ENCODE results near the gene GALNT17. TPM values are rescaled to one million over a fixed set of nuclear protein-coding genes. Genes with fewer than 3 reads are reported as not detected.

Gene GALNT17
- polyA plus RNA-seq, 1 donor (not counting 4 experiments of a cell fraction or from before 2014, with no cell fraction given), result not detected

GRCh38 chr7:71298378-71298777, 166.4 kb downstream of the GALNT17 start:
- H3K4me1 ChIP-seq (ENCODE audit: control insufficient read depth, extremely low read depth, insufficient read depth, low read length), result no peaks in the 10 kb centered on the region
- DNase-seq (ENCODE audit: low read depth, low spot score) (no peak), FAIRE-seq (no peak)
- no peaks in the 10 kb centered on the region for H4K20me1 ChIP-seq (ENCODE audit: control insufficient read depth, extremely low read depth, insufficient read depth, low read length)
- H3K79me2 ChIP-seq (ENCODE audit: control insufficient read depth, insufficient read depth, low read length), result no peaks in the 10 kb centered on the region
- H3K36me3 ChIP-seq (ENCODE audit: control insufficient read depth in 2 of 2, extremely low read depth in 1 of 2, insufficient read depth in 2 of 2, low read length in 2 of 2), result no peaks in the 10 kb centered on the region
- peaks cover 2% of the 10 kb centered on the region for H3K9me3 ChIP-seq (ENCODE audit: control insufficient read depth, low read depth, low read length)
- H3K27ac ChIP-seq (ENCODE audit: control insufficient read depth, insufficient read depth, low read length), result no peak overlapping the region
- H3K4me2 ChIP-seq (ENCODE audit: control insufficient read depth, extremely low read depth, insufficient read depth, low read depth, low read length), result no peak overlapping the region
- H3K4me3 ChIP-seq (ENCODE audit: control insufficient read depth in 2 of 3, extremely low read depth in 1 of 3, insufficient read depth in 2 of 3, low read depth in 1 of 3, low read length in 3 of 3), result no peak overlapping the region
- H3K9ac ChIP-seq (ENCODE audit: control insufficient read depth, extremely low read depth, insufficient read depth, low read length), result no peak overlapping the region
- dilution Hi-C loops (cut with MboI; ENCODE audit: extremely low pct_ligation_motif_present, low sequenced_read_pairs), result no loop called here
- H3K9me1 ChIP-seq (ENCODE audit: control insufficient read depth, extremely low read depth, insufficient read depth, low read length), result no peaks in the 10 kb centered on the region
- H3K27me3 ChIP-seq (ENCODE audit: control insufficient read depth, extremely low read depth, insufficient read depth, low read length), result no peaks in the 10 kb centered on the region
- TF ChIP-seq, protein P1, sequence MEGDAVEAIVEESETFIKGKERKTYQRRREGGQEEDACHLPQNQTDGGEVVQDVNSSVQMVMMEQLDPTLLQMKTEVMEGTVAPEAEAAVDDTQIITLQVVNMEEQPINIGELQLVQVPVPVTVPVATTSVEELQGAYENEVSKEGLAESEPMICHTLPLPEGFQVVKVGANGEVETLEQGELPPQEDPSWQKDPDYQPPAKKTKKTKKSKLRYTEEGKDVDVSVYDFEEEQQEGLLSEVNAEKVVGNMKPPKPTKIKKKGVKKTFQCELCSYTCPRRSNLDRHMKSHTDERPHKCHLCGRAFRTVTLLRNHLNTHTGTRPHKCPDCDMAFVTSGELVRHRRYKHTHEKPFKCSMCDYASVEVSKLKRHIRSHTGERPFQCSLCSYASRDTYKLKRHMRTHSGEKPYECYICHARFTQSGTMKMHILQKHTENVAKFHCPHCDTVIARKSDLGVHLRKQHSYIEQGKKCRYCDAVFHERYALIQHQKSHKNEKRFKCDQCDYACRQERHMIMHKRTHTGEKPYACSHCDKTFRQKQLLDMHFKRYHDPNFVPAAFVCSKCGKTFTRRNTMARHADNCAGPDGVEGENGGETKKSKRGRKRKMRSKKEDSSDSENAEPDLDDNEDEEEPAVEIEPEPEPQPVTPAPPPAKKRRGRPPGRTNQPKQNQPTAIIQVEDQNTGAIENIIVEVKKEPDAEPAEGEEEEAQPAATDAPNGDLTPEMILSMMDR (optimal IDR thresholded peaks at IDR 0.05 in 1 of 3, IDR thresholded peaks at IDR 0.05 in 1 of 3, conservative IDR thresholded peaks at IDR 0.05 in 1 of 3; ENCODE audit: extremely low read depth in 1 of 3, insufficient read depth in 2 of 3, low read length in 3 of 3), result no peak
- TF ChIP-seq EZH2 (IDR thresholded peaks at IDR 0.05; ENCODE audit: low read length), result no peak
- H2AFZ ChIP-seq (ENCODE audit: control insufficient read depth, low read length), result no peak overlapping the region

DNA sequence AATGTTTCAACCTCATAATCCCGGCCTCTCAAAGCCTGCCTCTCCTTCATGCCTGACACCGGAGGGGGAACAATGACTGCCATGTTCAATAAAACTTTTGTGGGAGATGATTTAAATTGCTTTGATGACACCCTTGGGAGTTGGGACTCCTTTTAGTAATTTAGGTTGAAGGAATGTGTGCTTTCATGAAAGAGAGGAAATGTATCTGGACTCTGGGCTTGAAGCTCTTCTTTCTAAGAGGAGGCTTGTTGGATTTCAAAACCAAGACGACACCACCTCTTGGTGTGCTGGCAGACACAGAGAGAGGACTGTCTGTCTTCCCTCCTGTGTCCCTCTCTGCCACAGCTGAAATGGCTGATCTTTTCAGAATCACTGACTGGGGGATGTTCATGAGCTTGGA, 168.1 kb downstream of the GALNT17 start:
- TF ChIP-seq, protein P1 (optimal IDR thresholded peaks at IDR 0.05 in 1 of 3, IDR thresholded peaks at IDR 0.05 in 1 of 3, conservative IDR thresholded peaks at IDR 0.05 in 1 of 3; ENCODE audit: extremely low read depth in 1 of 3, insufficient read depth in 2 of 3, low read length in 3 of 3), result no peak
- no peak for TF ChIP-seq EZH2 (IDR thresholded peaks at IDR 0.05; ENCODE audit: low read length)
- H3K9me1 ChIP-seq (ENCODE audit: control insufficient read depth, extremely low read depth, insufficient read depth, low read length), result no peaks in the 10 kb centered on the region
- no peaks in the 10 kb centered on the region for H4K20me1 ChIP-seq (ENCODE audit: control insufficient read depth, extremely low read depth, insufficient read depth, low read length)
- DNase-seq (ENCODE audit: low read depth, low spot score) (no peak), FAIRE-seq (no peak)
- no peaks in the 10 kb centered on the region for H3K4me1 ChIP-seq (ENCODE audit: control insufficient read depth, extremely low read depth, insufficient read depth, low read length)
- no peak overlapping the region for H3K4me2 ChIP-seq (ENCODE audit: control insufficient read depth, extremely low read depth, insufficient read depth, low read depth, low read length)
- H3K79me2 ChIP-seq (ENCODE audit: control insufficient read depth, insufficient read depth, low read length), result no peaks in the 10 kb centered on the region
- no peak overlapping the region for H2AFZ ChIP-seq (ENCODE audit: control insufficient read depth, low read length)
- H3K9me3 ChIP-seq (ENCODE audit: control insufficient read depth, low read depth, low read length), result peaks cover 2% of the 10 kb centered on the region
- no peaks in the 10 kb centered on the region for H3K36me3 ChIP-seq (ENCODE audit: control insufficient read depth in 2 of 2, extremely low read depth in 1 of 2, insufficient read depth in 2 of 2, low read length in 2 of 2)
- H3K27me3 ChIP-seq (ENCODE audit: control insufficient read depth, extremely low read depth, insufficient read depth, low read length), result no peaks in the 10 kb centered on the region
- H3K4me3 ChIP-seq (ENCODE audit: control insufficient read depth in 2 of 3, extremely low read depth in 1 of 3, insufficient read depth in 2 of 3, low read depth in 1 of 3, low read length in 3 of 3), result no peak overlapping the region
- H3K9ac ChIP-seq (ENCODE audit: control insufficient read depth, extremely low read depth, insufficient read depth, low read length), result no peak overlapping the region
- dilution Hi-C loops (cut with MboI; ENCODE audit: extremely low pct_ligation_motif_present, low sequenced_read_pairs), result no loop called here
- no peak overlapping the region for H3K27ac ChIP-seq (ENCODE audit: control insufficient read depth, insufficient read depth, low read length)
